Islet precursor cell (in vitro differentiated cells): ENCODE results near the gene CBFA2T2.
"Not testable (repeated sequence)": the region's sequence is repeated elsewhere in the genome, so short reads cannot be mapped to it uniquely, and the experiment has no call there.

Experiments
- DNase-seq: peaks from one replicate; pipeline ENCODE4 v3.0.0-alpha.2; 2018

CBFA2T2 gene

DNA sequence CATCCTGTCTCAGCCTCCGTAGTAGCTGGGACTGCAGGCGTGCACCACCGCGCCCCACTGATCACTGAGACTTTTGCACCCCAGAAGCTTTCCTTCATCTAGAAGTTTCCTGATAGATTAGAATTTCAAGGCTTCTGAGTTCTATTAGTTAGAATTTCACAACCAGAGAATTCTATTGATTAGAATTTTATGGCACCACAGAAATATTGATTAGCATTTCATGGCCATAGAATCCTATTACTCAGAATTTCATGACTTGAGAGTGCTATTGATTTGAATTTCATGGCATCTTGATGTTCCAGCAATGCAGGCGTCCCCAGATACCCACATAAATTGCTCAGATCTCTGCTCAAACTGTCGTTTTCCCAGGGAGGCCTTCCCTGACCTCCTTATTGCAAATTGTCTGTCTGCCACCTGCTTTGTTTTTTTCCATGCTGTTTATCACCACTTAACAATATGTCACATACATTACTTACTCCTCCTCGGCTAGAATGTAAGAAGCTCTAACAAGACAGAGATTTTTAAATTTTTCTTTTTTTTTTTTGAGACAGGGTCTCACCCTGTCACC, 16.9 kb upstream of the CBFA2T2 start:
- DNase-seq = no peak

- DNase-seq = no peak
Observed at GRCh38 chr20:33474097-33474873, 15.6 kb upstream of the CBFA2T2 start.

GRCh38 chr20:33474963-33475362, 14.9 kb upstream of the CBFA2T2 start:
- DNase-seq = no peak

GRCh38 chr20:33475381-33476152, 14.3 kb upstream of the CBFA2T2 start:
- no peak for DNase-seq

GRCh38 chr20:33477386-33478234, 12.3 kb upstream of the CBFA2T2 start:
- DNase-seq = no peak

DNA sequence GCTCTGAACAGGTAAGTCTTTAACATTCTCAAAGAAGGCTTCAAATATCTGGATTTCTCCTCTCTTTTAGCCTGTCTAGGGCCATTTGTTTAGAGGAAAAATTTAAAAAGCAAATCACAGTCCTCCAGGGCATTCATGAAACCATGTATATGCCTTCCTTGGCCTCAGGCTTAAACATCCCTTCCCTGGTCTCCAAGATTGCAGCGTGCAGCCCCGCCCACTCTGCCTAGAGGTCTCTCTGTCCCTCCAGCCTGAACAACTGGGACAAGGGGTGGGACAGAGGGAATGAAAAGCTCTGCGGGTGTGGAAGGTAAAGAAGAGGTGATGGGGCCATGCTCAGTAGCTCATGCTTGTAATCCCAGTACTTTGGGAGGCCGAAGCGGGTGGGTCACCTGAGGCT, 9.8 kb upstream of the CBFA2T2 start:
- DNase-seq = no peak

GRCh38 chr20:33481431-33481941, 8.4 kb upstream of the CBFA2T2 start:
- DNase-seq = no peak

- no peak for DNase-seq
Observed at GRCh38 chr20:33482581-33482980, 7.3 kb upstream of the CBFA2T2 start.

DNA sequence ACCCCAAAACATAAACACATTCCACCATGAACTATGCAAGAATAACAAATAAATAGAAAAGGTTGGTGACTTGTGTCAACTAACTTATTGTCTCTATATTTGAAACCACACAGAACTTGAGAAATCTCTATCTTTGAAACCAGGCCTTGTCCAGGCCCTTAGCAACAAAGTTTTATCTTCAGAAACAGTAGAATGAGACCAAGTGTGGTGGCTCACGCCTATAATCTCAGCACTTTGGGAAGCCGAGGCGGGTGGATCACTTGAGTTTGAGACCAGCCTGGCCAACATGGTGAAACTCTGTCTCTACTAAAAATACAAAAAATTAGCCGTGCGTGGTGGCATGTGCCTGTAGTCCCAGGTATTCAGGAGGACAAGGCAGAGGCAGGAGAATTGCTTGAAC, 6.7 kb upstream of the CBFA2T2 start:
- not testable (repeated sequence) for DNase-seq

DNA sequence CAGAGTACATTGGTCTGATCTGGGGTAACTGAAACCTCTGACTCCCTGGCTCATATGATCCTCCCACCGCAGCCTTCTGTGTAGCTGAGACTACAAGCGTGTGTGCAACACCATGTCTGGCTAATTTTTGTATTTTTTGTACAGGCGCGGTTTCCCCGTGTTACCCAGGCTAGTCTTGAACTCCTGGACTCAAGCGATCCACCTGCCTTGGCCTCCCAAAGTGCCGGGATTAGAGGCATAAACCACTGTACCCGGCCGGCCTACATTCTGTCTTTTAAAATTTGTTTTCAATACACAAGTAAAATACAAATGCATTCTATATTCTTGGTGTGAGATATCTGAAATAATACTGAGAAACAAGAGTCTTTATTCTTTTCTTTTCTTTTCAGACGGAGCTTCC, 1.7 kb upstream of the CBFA2T2 start:
- no peak for DNase-seq

DNA sequence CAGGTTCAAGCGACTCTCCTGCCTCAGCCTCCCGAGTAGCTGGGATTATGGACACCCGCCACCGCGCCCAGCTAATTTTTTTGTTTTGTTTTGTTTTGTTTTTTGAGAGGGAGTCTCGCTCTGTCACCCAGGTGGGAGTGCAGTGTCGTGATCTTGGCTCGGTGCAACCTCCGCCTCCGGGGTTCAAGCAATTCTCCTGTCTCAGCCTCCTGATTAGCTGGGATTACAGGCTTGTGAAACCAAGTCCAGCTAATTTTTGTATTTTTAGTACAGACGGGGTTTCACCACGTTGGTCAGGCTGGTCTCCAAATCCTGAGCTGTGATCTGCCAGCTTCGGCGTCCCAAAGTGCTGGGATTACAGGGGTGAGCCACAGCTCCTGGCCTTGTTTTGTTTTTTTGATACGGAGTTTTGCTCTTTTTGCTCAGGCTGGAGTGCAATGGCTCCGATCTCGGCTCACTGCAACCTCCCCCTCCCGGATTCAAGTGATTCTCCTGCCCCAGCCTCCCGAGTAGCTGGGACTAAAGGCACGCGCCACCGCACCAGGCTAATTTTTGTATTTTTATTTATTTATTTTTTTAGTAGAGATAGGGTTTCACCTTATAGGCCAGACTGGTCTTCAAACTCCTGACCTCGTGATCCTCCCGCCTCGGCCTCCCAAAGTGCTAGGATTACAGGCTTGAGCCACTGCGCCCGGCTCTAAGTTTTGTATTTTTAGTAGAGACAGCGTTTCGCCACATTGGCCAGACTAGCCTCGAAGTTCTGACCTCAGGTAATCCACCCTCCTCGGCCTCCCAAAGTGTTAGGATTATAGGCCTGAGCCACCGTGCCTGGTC, 1.0 kb upstream of the CBFA2T2 start:
- not testable (repeated sequence) for DNase-seq

GRCh38 chr20:33489495-33490022, 337 bp upstream of the CBFA2T2 start:
- peak; percentile 100 for DNase-seq

GRCh38 chr20:33490934-33491656, 1.2 kb downstream of the CBFA2T2 start:
- DNase-seq = no peak

- no peak for DNase-seq
Observed at GRCh38 chr20:33493076-33493766, 3.3 kb downstream of the CBFA2T2 start.

GRCh38 chr20:33496776-33497175, 6.9 kb downstream of the CBFA2T2 start:
- not testable (repeated sequence) for DNase-seq

GRCh38 chr20:33499355-33499754, 9.5 kb downstream of the CBFA2T2 start:
- no peak for DNase-seq

DNA sequence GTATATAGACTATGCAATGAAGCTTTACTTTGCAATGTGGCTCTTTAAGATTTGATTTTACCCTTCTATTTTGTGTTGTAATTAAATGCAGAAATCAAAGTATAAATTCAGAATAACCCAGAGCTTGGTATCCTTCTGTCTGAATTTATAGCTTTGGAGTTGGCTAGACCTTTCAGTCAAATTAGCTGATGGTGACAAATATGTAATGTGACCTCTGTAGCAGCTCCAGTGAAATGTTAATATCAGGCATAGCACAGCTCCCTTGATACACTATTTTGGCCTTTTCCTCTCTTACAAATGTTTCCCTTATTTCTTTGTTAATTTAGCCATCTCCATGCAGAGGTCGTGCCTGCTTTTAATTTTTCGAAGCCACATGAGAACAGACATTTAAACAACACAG, 11.1 kb downstream of the CBFA2T2 start:
- no peak for DNase-seq

- DNase-seq = no peak
Observed at GRCh38 chr20:33503564-33503963, 13.7 kb downstream of the CBFA2T2 start.

- DNase-seq = no peak
Observed at GRCh38 chr20:33506576-33506975, 16.7 kb downstream of the CBFA2T2 start.

DNA sequence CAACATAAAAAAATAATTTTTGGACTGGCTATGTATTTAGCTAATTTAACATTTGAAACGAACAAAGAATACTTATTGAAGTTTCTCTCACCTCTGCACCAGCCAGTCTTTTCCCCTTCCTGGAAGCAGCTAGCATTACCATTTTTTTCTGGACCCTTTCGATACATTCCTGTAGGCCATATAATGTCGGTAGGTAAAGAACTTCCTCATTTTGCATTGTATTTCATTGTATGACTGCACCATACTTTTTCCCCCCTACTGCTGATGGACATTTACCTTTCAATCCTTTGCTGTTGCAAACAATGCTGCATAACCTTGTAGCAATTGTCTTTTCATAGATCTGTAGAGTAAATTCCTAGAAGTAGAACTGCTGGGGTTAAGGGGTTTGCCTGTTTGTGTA, 17.6 kb downstream of the CBFA2T2 start:
- DNase-seq = no peak
